Measurements from ENCODE around the gene SCAMP3.
"Not testable (repeated sequence)": the region's sequence is repeated elsewhere in the genome, so short reads cannot be mapped to it uniquely, and the experiment has no call there.

SCAMP3 gene

DNA sequence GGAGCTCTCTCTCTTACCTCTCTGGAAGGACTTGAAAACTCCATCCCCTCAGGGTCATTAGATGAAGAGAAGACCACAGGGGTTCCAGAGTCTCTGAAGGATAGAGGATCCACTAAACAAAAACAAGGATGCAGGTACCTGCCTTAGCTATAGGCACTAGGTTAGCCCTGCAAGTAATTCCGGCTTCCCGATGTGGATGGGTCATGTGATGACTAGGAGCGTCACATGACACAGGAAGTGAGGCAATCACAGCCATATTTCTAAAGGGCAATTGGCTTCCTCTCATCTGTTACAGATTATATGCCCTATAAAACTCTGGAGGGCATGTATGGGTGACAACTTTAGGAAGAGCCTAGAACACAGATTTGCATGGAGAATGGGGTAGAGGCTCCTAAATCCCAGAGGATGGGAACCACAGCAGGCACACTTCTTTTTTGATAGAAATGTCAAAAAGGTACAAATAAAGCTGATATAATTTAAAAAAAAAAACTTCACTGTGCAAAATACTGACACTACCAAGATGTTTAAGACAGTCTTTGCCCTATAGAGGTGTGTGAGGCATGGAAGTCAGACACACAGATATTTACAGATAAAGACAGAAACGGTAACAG is 21.0 kb downstream of the SCAMP3 start:
- peak overlapping the region; percentile 58 for H3K4me3 ChIP-seq (ENCODE audit: low read length)
- peak; percentile 82 for DNase-seq (ENCODE audit: low read depth, low spot score)

DNA sequence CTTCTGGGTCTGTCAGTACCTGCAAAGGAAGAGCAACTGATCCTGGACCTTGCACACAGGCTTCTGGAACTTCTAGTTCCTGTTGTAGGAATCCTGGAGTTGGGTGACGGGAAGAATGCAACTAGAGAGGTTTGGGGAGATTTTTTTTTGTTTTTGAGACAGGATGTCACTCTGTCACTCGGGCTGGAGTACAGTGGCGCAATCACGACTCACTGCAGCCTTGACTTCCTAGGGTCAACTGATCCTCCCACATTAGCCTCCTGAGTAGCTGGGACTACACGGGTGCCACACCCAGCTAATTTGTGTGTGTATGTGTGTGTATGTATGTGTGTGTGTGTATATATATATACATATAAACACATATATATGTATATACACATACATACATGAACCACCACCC is 25.7 kb downstream of the SCAMP3 start:
- no peak for DNase-seq (ENCODE audit: low read depth, low spot score)
- no peak overlapping the region for H3K4me3 ChIP-seq (ENCODE audit: low read length)

DNA sequence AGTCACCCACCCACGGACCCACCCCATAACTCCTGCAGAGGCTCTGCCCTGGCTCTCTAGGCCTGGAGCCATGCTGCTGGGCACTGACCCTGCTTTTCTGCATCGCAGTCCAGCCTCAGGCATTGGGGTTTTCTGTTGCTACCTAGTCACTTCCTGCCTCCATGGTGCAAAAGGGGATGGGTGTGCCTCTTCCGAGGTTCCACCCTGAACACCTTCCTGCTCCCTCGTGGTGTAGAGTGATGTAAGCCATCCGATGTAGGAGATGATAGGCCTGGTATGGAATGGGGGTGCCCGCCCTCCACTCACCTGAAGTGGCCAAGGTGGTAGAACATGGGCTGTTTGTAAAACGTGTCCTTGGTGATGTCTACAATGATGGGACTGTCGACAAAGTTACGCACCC is 26.8 kb downstream of the SCAMP3 start:
- not testable (repeated sequence) for DNase-seq (ENCODE audit: low read depth, low spot score)

DNA sequence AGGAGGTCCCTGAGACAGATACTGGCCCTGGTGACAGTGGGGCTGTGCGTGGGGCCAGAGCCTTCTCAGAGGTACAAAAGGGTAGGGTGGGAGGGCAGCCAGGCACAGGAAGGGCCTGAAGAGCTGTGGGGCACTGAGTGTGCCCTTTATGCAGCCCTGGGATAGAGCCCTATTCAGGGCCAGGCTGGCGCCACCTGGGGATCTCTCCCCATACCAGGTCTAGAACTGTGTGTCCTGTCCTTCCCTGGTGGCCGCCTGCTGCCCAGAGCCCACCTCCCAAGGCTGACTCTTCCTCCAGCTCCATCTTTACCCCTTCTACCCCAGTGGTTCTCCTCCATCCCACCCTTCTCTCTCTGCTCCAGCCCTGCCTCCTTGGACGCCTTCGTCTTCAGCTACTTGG is 28.7 kb downstream of the SCAMP3 start:
- H3K4me3 ChIP-seq (ENCODE audit: low read length); DNase-seq (ENCODE audit: low read depth, low spot score): not testable (repeated sequence)

More for the DNA sequence above, 26.8 kb downstream of the SCAMP3 start:
- H3K4me3 ChIP-seq (ENCODE audit: low read length), result not testable (repeated sequence)

DNA sequence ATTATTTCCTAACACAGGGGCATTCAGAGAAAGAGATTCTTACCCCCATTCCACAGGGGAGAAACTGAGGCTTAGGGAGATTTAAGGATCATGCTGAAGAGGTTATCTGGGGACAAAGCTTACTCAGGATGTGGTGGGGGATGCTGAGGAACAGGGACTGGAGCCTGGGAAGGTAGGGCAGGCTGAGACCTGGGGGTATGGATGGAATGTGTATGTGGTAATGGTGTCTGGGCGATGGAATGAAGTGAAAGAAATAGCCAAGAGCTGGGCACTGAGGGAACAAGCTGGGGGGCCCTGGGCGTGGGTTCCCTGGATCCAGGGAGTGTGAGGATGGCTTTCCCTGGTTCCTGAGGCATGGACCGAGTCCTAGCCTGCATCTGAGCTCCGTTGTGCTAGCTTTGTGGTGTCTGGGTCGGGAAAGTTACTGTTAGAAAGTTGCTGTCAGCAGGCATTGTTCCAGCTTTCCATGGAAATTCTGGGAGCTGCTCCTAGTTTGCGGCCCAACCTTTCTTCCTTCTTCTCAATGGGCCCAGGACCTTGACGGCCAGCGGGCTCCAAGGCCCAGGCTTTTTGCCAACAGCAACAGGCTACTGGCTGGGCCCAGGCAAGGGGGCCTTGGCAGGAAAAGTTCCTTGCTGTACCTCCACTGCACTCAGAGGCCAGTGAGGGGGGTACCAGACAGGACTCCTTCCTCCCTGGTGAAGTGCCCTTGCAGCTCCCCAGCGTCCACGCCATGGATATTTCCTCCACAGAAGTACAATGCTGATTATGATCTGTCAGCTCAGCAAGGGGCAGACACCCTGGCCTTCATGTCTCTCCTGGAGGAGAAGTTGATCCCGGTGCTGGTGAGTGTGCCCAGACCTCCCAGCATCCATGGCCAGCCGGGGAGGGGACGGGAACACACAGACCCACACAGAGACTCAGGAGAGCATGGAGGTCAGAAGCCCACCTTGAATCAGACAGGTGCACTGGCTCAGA is 29.9 kb downstream of the SCAMP3 start:
- H3K4me3 ChIP-seq (ENCODE audit: low read length); DNase-seq (ENCODE audit: low read depth, low spot score): not testable (repeated sequence)

DNA sequence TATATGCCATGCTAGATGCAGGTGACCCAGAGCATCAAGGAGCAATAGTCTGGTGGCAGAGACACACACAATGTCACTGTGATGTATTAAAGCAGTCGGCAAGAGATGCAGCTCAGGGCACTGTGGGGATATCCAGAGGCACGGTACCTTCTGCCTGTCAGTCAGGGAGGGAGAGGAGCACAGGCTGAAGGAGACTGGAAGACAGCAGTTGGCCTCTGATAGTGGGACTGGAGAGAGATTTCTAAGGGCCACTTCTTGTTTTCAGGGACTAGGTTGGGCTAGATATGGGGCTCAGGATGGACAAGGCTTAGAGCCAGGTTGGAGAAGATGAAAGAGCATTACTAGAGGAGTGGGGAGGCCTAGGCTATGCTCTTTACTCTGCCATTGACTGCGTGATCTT is 30.9 kb downstream of the SCAMP3 start:
- DNase-seq (ENCODE audit: low read depth, low spot score); H3K4me3 ChIP-seq (ENCODE audit: low read length): not testable (repeated sequence)

DNA sequence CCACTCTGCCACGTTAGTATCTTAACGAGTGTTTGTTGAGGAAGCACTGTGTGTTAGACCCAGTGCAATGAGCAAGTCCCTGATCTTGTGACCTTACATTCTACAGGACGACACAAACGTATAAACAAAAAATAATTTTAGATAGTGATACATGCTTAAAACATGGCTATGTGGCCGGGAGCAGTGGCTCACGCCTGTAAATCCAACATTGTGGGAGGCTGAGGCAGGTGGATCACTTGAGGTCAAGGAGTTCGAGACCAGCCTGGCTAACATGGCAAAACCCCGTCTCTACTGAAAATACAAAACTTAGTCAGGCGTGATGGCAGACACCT is 34.1 kb downstream of the SCAMP3 start:
- no peak for DNase-seq (ENCODE audit: low read depth, low spot score)

DNA sequence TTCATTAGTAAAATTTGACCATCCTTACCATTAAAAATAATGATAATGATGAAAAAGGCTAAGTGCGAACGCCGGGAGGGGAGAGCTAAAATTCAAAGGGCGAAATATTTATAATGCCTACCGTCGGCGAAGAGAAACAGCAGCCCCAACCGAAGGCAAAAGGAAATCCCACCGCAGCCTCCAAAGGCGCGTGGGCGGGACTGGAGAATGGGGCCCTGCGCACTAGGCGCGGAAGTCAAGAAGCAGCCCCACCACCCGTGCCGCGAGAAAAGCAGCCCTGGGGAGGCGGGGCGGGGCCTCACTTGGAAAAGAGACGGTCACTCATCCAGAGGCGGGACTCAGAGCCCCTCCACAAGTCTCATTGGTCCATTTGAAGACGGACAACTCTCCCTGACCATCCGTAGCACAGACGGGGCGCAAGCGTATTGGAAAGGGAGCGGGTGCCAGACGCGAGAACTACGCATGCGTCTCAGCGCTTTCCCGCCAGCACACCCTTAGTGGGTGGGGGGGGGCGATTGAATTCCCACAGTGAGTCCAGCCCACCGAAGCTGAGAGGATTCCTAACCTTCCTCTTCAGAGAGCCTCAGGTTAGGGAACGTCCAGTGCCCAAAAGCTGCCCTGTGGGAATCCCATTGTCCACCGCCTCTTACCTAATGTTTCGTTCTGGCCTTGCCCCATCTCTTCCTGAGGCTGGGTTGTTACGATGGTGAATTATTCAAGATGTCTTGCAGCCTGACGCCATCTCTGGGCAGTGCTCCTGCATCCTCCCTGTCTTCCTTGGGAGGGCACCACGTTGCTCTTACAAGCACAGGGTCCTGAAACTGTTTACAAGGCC is 34.7 kb downstream of the SCAMP3 start:
- H3K4me3 ChIP-seq (ENCODE audit: low read length), result peak overlapping the region; percentile 97
- peak; percentile 100 for DNase-seq (ENCODE audit: low read depth, low spot score)

More for the DNA sequence above, 34.1 kb downstream of the SCAMP3 start:
- H3K4me3 ChIP-seq (ENCODE audit: low read length), result peak overlapping the region; percentile 72

DNA sequence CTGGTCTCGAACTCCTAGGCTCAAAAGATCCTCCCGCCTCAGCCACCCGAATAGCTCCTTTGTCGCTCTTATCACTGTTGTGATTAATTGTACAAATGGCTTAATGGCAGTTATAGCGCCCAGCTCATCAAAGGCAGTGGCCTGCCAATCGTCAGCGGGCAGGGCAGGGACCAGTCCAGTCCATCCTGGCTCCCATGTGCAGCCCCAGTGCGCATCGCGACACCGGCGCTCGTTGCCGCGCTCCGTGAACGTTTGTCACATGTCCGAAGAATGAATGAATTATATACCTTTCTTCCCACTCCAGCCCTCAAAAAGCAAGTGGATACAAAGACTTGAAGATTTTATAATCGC is 35.3 kb downstream of the SCAMP3 start:
- DNase-seq (ENCODE audit: low read depth, low spot score), result peak; percentile 42
- H3K4me3 ChIP-seq (ENCODE audit: low read length), result peak overlapping the region; percentile 97

DNA sequence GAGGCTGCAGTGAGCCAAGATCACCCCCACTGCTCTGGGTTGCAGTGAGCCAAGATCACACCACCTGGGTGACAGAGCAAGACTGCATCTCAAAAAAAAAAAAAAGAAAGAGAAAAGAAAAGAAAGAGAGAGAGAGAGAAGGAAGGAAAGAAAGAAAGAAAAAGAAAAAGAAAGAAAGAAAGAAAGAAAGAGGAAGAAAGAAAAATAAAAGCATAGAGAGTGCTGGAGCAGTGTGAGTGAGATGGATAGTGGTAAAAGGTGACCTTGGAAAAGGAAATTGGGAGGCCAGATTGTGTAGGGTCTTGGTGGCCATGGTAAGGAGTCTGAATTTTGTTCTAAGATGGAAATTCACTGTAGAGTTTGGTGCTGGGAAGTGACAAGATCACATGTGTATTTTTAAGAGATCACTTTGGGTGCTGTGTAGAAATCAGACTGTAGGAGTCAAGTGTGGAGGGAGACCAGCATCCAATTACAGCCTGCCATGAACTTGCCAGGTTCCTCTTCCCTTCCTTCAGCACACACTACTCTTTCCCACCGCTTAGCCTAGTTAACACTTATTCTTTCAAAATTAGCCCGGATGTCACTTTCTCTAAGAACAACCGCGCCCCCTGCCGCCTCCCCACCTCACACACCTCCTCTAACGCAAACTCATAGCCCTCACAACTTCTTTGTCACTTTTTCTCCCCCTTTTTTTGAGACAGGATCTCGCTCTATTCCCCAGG is 35.8 kb downstream of the SCAMP3 start:
- H3K4me3 ChIP-seq (ENCODE audit: low read length), result peak overlapping the region; percentile 97
- peak; percentile 87 for DNase-seq (ENCODE audit: low read depth, low spot score)

DNA sequence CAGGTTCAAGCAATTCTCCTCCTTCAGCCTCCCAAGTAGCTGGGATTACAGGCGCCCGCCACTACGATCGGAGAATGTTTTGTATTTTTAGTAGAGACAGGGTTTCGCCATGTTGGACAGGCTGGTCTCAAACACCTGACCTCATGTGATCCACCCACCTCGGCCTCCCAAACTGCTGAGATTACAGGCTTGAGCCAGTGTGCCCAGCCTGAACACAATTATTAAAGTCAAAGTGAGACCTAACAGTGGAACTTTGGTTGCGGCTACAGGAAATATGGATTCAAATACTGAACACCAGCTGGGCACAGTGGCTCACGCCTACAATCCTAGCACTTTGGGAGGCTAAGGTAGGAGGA is 36.8 kb downstream of the SCAMP3 start:
- DNase-seq (ENCODE audit: low read depth, low spot score); H3K4me3 ChIP-seq (ENCODE audit: low read length): not testable (repeated sequence)

DNA sequence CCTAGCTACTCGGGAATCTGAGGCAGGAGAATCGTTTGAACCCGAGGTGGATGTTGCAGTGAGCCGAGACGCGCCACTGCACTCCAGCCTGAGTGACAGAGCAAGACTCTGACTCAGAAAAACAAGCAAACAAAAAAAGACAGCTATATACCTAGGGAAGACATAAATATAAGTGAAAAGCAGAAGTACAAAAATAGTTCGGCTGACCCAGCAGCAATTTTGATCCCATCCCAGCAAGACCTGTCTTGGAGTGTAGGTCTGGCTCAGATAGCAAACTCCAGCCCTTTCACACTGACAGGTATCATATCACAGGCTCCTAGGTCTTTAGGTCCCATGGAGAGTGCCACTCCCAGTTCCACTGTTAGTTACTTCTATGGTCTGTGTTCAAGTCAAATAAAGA is 39.1 kb downstream of the SCAMP3 start:
- H3K4me3 ChIP-seq (ENCODE audit: low read length), result no peak overlapping the region
- no peak for DNase-seq (ENCODE audit: low read depth, low spot score)

DNA sequence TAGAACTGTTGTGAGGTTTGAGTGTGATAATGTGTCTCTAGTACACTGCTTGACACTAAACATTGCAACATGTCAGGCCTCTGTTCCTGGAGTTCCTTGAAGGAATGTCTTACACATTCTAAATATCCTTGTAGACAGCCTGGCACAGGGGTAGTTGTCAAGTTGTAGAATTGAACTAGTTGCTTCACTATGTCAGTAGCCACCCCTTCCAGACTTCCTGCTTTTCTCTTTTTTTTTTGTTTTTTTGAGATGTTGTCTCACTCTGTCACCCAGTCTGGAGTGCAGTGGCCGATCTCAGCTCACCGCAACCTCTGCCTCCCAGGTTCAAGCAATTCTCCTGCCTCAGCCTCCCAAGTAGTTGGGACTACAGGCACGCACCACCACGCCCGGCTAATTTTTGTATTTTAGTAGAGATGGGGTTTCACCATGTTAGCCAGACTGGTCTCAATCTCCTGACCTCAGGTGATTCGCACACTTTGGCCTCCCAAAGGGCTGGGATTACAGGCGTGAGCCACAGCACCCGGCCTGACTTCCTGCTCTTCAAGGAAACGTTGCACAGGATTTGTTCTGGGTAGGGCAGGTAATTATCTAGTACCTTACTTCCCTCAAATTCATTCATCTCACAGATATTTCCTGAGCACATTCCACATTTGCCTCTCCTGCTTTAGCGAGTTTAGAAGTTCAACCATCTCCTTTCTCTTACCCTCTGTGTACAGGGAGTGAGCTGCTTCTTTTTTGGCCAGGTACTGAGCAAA is 41.8 kb downstream of the SCAMP3 start:
- H3K4me3 ChIP-seq (ENCODE audit: low read length); DNase-seq (ENCODE audit: low read depth, low spot score): not testable (repeated sequence)

DNA sequence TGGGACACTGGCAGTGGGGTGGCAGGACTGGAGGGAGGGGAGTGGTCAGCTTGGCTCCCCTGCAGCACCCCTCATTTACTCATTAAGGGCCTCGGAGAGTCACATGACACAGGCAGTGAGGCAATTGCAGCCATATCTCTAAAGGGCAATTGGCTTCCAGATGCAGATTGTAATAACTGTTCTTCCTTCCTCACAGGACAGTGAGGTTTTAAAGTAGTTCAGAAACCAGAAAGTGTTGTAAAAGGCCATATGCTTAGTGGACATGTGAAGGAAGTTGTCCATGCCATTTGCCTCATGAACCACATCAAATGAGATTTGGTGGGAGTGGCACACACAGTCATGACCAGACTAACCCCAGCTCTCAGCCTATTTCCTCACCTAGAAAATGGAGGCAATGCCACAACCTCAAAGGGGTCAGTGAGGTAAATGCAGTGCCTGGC is 42.5 kb downstream of the SCAMP3 start:
- H3K4me3 ChIP-seq (ENCODE audit: low read length), result no peak overlapping the region
- no peak for DNase-seq (ENCODE audit: low read depth, low spot score)

DNA sequence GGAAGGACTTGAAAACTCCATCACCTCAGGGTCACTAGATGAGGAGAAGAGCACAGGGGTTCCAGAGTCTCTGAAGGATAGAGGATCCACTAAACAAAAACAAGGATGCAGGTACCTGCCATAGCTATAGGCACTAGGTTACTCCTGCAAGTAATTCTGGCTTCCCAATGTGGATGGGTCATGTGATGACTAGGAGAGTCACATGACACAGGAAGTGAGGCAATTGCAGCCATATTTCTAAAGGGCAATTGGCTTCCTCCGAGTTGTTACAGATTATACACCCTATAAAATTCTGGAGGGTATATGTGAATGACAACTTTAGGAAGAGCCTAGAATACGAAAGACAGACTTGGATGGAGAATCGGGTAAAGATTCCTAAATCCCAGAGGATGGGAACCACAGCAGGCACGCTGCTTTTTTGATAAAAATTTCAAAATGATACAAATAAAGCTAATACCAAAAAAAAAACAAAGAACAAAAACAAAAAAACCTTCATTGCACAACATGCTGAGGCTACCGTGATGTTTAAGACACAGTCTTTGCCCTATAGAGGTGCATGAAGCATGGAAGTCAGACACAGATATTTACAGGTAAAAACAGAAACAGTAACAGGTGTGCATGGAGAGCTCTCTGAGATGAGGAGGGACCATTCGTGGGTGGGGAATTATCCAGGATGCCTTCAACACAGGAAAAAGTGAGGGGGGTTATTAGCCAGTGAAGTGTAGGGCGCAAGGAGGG is 43.1 kb downstream of the SCAMP3 start:
- no peak overlapping the region for H3K4me3 ChIP-seq (ENCODE audit: low read length)
- DNase-seq (ENCODE audit: low read depth, low spot score), result peak; percentile 70

DNA sequence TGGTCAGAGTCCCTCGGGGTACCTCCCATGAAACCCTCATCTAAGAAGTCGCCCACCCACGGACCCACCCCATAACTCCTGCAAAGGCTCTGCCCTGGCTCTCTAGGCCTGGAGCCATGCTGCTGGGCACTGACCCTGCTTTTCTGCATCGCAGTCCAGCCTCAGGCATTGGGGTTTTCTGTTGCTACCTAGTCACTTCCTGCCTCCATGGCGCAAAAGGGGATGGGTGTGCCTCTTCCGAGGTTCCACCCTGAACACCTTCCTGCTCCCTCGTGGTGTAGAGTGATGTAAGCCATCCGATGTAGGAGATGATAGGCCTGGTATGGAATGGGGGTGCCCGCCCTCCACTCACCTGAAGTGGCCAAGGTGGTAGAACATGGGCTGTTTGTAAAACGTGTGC is 47.5 kb downstream of the SCAMP3 start:
- DNase-seq (ENCODE audit: low read depth, low spot score); H3K4me3 ChIP-seq (ENCODE audit: low read length): not testable (repeated sequence)

DNA sequence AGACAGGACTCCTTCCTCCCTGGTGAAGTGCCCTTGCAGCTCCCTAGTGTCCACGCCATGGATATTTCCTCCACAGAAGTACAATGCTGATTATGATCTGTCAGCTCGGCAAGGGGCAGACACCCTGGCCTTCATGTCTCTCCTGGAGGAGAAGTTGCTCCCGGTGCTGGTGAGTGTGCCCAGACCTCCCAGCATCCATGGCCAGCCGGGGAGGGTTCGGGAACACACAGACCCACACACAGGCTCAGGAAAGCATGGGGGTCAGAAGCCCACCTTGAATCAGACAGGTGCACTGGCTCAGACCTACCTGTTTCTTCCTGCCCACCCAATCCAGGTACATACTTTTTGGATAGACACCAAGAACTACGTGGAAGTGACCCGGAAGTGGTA is 50.1 kb downstream of the SCAMP3 start:
- DNase-seq (ENCODE audit: low read depth, low spot score); H3K4me3 ChIP-seq (ENCODE audit: low read length): not testable (repeated sequence)
